ENCODE data around the gene RASSF10.

- TF ChIP-seq, protein P1, sequence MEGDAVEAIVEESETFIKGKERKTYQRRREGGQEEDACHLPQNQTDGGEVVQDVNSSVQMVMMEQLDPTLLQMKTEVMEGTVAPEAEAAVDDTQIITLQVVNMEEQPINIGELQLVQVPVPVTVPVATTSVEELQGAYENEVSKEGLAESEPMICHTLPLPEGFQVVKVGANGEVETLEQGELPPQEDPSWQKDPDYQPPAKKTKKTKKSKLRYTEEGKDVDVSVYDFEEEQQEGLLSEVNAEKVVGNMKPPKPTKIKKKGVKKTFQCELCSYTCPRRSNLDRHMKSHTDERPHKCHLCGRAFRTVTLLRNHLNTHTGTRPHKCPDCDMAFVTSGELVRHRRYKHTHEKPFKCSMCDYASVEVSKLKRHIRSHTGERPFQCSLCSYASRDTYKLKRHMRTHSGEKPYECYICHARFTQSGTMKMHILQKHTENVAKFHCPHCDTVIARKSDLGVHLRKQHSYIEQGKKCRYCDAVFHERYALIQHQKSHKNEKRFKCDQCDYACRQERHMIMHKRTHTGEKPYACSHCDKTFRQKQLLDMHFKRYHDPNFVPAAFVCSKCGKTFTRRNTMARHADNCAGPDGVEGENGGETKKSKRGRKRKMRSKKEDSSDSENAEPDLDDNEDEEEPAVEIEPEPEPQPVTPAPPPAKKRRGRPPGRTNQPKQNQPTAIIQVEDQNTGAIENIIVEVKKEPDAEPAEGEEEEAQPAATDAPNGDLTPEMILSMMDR (IDR thresholded peaks at IDR 0.05; ENCODE audit: poor library complexity, severe bottlenecking) = no peak
- TF ChIP-seq SMC3 (conservative IDR thresholded peaks at IDR 0.05; ENCODE audit: poor library complexity) = no peak
- TF ChIP-seq EZH2 (IDR thresholded peaks at IDR 0.05; ENCODE audit: borderline replicate concordance, insufficient read depth, low read length, poor library complexity, severe bottlenecking) = no peak
These were observed 1.1 kb upstream of the RASSF10 start for GRCh38 chr11:13008061-13008435.

Data from neural cell (in vitro differentiated cells).